NAMALWA (cell line): ENCODE measurements around the gene EIF2AK2.

Source experiments
- DNase-seq: peaks from one replicate; pipeline ENCODE4 v3.0.0-alpha.2; 2015; ENCODE audit warnings: low spot score

The EIF2AK2 gene

DNA sequence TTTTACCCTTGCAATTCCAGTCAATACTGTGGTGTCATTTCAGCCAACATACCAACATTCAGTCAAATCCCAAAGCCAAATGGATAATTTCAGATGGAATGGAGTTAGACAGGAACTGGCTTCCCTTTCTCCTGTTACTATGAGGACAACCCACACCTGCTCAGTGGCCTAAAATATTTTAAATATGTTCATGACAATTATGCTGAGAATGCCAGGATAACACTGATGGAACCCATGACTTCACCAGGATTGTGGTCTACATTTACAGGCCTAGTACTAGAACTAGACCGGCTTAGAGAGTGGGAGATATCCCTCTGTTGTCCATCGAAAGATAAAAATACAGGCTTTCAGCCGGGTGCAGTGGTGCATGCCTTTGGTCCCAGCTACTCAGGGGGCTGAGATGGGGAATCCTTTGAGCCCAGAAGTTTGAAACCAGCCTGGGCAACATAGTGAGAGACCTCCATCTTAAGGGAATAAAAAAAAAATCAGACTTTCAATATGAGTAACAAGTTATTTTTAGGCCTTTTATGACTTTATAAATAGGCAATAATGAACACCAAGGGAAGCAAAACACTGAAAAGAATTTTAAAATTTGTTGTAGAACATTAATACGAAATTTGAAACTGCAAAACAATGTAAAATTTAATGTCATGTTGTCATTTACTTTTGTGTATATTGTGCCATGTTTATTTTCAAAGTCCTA is 58.2 kb downstream of the EIF2AK2 start:
- no peak for DNase-seq

- DNase-seq: no peak
Observed at GRCh38 chr2:37096568-37096967, 60.2 kb downstream of the EIF2AK2 start.

GRCh38 chr2:37091873-37092272 is 64.9 kb downstream of the EIF2AK2 start:
- DNase-seq: peak; percentile 56

DNA sequence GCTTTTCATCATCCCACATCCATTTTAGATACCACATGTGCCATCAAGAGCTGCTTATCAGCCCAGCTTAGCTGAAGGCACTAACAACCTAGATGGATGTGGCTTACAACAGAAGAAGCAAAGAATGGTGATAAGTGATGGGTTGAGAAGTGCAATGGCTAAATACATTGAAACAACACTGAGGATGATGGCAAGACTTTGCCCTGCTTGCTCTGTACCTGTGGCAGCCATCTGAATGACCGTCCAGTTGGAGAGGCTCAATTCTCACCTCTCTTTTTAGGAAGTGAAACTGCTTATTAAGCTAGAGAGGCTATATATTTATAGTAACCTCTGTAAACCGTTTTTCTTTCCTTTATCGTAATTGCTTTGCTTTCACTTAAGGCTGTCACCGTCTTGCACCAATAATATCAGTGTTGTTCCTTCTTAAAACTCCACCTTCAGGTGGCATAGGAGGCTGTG is 66.7 kb downstream of the EIF2AK2 start:
- peak; percentile 73 for DNase-seq

DNA sequence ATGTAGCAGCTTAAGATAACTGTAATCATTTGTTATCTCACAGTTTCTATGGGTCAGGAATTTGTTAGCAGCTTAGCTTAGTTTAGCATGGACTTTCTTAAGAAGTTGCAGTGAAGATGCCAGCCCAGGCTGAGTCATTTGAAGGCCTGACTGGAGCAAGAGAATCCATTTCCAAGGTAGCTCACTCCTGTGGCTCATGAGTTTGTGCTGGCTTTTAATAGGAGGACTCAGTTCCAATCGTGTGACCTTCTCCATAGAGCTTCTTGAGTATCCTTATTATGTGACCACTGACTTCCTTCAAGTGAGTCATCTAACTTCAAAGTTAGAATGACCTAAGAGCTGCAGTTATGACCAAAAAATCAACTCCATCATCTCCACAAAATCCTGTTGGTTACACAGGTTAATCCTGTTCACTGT is 71.0 kb downstream of the EIF2AK2 start:
- no peak for DNase-seq

DNA sequence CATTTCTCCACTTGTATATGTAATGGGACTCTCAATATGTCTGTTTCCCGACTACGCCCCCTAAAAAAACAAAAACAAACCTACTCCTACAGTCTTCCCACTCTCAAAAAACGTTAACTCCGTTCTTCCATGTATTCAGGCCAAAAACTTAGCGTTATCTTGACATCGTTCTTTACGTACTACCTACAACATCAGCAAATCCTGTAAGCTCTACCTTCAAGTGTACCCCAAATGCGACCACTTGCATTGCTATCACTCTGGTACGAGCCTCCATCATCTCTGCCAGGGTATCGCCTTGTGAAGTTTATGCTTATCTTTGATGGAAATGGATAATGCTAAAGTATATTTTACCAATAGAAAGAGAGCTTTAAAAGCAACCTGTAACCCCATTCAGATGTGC is 72.0 kb downstream of the EIF2AK2 start:
- no peak for DNase-seq

DNA sequence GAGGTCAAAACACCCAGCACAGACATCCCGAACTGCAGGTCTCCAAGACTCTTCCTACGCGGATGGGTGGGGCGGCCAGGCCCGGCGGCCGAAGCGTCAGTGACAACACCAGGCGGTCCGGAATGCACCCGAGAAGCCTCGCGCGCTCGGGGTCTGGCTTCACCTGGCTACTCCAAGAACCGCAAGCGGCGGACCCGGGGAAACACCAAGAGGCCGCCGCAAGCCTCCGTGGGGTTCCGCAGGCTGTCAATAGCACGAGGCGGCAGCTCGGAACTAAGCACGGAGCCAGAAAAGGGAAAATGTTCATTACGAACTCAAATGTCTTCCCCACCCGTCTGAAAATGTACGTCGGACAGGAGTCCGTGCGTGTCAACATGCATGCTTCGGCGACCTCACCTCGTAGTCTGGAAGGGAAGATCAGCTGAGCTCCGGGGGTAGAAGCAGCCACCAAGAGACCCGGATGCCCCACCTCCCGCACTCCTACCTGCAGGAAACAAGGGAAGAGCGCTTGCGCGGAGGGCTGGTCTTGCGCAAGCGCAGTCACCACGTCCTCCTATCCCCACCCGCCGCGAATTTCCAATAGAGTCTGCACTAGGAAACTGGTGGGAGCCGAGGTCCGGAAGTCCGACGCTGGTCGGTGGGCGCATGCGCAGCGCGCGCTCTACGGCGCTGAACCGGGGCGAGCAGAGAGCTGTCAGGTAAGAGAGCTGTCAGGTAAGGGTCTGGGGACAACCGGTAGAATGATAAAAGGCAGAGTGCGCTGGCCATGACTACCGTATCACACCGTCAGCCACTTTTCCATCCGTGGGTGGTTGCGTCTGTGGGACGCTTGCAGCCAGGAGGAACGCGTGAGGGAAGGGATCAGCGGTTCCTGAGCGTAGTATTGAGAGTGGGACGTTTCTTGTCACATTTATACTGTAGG is 72.6 kb downstream of the EIF2AK2 start, which contains the start of the genes GPATCH11 and HEATR5B:
Gene GPATCH11 (plus strand): TSS at position 646 of the 922 bp plus-strand sequence. CDS start 3,864 bp downstream, outside the sequence.
Gene HEATR5B (minus strand): TSS at position 500 of the 922 bp plus-strand sequence. CDS start 958 bp downstream, outside the sequence.
- peak; percentile 96 for DNase-seq

DNA sequence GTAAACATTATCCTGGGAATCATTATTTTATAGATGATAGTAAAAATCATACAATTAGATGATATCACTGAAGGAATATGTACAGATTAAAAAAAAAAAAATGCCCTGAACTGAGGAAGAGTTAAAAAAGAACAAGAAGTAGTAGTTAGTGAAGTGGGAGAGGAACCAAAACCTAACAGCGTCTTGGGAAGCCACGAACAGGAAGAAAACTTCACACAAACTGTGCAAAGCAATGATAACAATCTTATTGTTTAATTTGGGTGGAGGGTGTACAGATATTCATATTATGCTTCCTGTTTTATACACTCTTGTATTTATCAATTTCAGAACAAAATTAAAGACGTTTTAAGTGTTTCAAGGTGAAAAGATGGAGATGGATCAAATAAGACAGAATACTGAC is 76.1 kb downstream of the EIF2AK2 start:
- DNase-seq: no peak

GRCh38 chr2:37080266-37080665 is 76.5 kb downstream of the EIF2AK2 start:
- no peak for DNase-seq

GRCh38 chr2:37070931-37071330 is 85.8 kb downstream of the EIF2AK2 start:
- no peak for DNase-seq

- no peak for DNase-seq
Observed at GRCh38 chr2:37068686-37069085, 88.1 kb downstream of the EIF2AK2 start.

- DNase-seq: no peak
Observed at GRCh38 chr2:37061776-37062175, 95.0 kb downstream of the EIF2AK2 start.

DNA sequence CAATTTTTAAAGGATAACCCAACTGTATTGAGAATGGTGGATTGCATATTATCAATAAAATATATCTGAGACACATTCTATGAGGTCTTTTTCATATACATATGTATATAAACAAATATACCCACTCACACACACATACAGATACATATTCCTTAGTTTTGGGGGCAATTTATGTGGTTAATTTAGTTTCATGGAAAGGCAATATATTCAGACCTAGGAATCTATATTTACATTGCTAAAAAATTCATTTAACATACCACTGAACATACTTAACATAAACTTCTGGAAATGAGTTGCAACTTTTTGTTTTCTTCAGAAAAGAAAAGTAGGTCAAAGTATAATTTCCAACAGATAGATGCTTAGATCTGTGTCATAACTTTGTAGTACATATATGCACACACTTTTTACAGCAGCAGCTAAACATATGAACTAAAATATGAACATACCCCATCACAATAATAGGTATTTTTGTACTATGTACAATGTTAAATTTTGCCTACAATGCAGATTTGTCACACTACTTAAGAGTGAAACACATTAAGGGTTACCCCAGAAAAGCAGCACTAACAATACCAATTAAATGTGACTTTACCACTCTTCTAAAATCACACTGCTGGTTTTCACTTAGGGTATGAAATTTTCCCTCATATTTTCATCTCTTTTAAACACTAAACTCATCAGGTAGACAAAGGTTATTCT is 95.6 kb downstream of the EIF2AK2 start:
- DNase-seq: no peak

GRCh38 chr2:37060446-37060845 is 96.3 kb downstream of the EIF2AK2 start:
- no peak for DNase-seq

DNA sequence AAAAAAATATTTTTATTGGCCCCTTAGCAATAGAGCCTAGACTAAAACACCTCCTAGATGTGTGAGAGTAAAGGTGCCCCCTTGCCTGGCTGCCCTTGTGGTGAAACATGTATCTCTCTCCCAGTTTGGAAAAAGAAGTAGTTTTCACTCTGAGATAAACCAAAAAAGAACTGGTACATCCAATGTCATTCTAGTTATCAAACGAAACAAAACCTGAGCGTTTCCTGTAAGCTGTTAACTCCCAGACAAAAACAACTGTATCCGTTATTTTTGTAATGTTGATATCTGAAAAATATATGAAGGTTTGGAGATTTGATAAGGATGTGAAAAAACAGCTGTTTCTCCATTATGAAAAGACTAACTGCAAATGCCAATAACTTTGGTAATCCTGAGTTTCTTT is 96.9 kb downstream of the EIF2AK2 start:
- DNase-seq: no peak

DNA sequence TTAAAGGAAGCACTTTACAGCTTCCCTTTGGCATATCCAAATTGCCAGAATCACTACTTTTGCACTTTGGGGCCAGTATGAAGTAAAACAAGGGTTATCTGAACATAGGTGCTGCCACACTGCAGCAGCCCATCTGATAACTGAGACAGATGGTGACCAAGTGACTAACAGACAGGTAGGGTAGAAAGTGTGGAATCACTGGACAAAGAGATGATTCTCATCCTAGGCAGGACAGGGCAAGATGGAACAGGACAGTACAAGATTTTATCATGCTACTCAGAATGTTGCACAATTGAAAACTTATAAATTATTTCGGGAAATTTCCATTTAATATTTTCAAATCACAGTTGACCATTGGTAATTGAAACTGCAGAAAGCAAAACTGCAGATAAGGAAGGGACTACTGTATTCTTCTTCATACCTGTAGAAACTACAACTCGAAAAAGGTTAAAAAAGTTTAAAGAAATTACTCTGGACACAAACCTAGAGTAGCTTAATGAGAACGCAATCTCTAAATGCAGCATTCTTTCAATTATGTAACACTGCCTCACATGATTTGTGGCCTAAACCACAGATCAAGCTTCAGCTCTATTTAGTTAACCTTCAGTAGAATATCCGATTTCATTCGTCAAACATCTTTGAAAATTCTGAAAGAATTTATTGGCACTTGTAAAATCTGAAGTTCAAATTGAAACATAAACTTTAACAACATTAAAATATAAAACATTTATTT is 104.0 kb downstream of the EIF2AK2 start:
- DNase-seq: no peak
